ENCODE measurements around the gene ZNF208. TPM values are rescaled to one million over a fixed set of nuclear protein-coding genes. Genes with fewer than 3 reads are reported as not detected.

The ZNF208 gene
- total and polyA plus RNA-seq, 2 of the 8 experiments (the other 6 are each of a cell fraction or from before 2014, with no cell fraction given): not detected

- Histone ChIP-seq H3K36me3 (ENCODE audit: control insufficient read depth in 2 of 4, insufficient read depth in 4 of 4, low read length in 3 of 4) (no peaks in the 10 kb centered on the region), H3K79me1 (ENCODE audit: low read depth, low read length) (no peaks in the 10 kb centered on the region), H3K18ac (ENCODE audit: extremely low read depth, low read length) (no peak overlapping the region), H4K91ac (replicated peaks; ENCODE audit: insufficient read length, low read length) (no peak overlapping the region), H2BK12ac (ENCODE audit: low read depth, low read length) (no peak overlapping the region), H3K4ac (replicated peaks; ENCODE audit: insufficient read length, low read depth, low read length) (no peak overlapping the region), H3K79me2 (ENCODE audit: control insufficient read depth in 1 of 2, insufficient read depth in 2 of 2, low read length in 2 of 2) (no peaks in the 10 kb centered on the region), H3K9me3 (ENCODE audit: insufficient read depth in 2 of 2, low read depth in 1 of 2, low read length in 1 of 2) (peaks cover 63 to 86% of the 10 kb centered on the region in 2 experiments), H3K14ac (ENCODE audit: insufficient read length) (no peak overlapping the region), H3K4me2 (ENCODE audit: insufficient read depth in 1 of 2, low read depth in 2 of 2, low read length in 2 of 2) (no peak overlapping the region), H3K27ac (ENCODE audit: low read depth, low read length) (no peak overlapping the region), H3K9ac (replicated peaks in 1 of 4; ENCODE audit: extremely low read depth in 1 of 4, low read depth in 3 of 4, low read length in 3 of 4) (no peak overlapping the region), H4K20me1 (replicated peaks in 1 of 2; ENCODE audit: control insufficient read depth in 1 of 2, insufficient read depth in 2 of 2, low read length in 2 of 2) (no peaks in the 10 kb centered on the region), H4K5ac (ENCODE audit: insufficient read length, low read depth, low read length) (no peak overlapping the region), H2BK5ac (ENCODE audit: low read depth, low read length) (no peak overlapping the region), H2AK5ac (ENCODE audit: low read depth, low read length) (no peak overlapping the region), H2AFZ (ENCODE audit: low read length) (no peak overlapping the region), H3K23ac (ENCODE audit: insufficient read length) (no peak overlapping the region), H3K27me3 (replicated peaks in 1 of 4; ENCODE audit: control insufficient read depth in 3 of 4, extremely low read depth in 1 of 4, insufficient read depth in 3 of 4, low read length in 3 of 4) (no peaks in the 10 kb centered on the region), H3K23me2 (ENCODE audit: low read depth, low read length) (no peaks in the 10 kb centered on the region), H3K4me1 (replicated peaks in 1 of 4; ENCODE audit: control insufficient read depth in 3 of 4, insufficient read depth in 4 of 4, low read length in 3 of 4) (no peaks in the 10 kb centered on the region), H3K56ac (replicated peaks; ENCODE audit: insufficient read length, low read depth, low read length) (no peak overlapping the region), H2BK120ac (replicated peaks; ENCODE audit: low read depth, low read length) (no peak overlapping the region), H2BK15ac (ENCODE audit: low read length) (no peak overlapping the region), H2BK20ac (ENCODE audit: low read length) (no peak overlapping the region), H4K8ac (ENCODE audit: extremely low read depth, insufficient read depth, low read length) (no peak overlapping the region), H3K4me3 (ENCODE audit: extremely low read depth in 1 of 4, insufficient read depth in 2 of 4, low read depth in 3 of 4, low read length in 4 of 4) (no peak overlapping the region)
- ChIA-PET CTCF (ENCODE audit: partially characterized antibody) (no interaction called here), POLR2A (ENCODE audit: partially characterized antibody) (no interaction called here)
- 72% methylated on average over 1 of the region's 1 CpG; no CpG with 5 or more reads in 1 of the 2 experiments for WGBS, 2 experiments (ENCODE audit: extremely low coverage in 1 of 2, insufficient coverage in 1 of 2, insufficient read length in 1 of 2, insufficient replicate concordance in 2 of 2, low coverage in 1 of 2, low lambda C conversion rate in 2 of 2, missing lambda C conversion rate in 1 of 2)
- FAIRE-seq (no peak), DNase-seq (ENCODE audit: low read depth in 1 of 2, low spot score in 2 of 2) (no peak)
- no peak for TF ChIP-seq CREB1 (IDR thresholded peaks at IDR 0.05)
- no peak for TF ChIP-seq E2F6 (IDR thresholded peaks at IDR 0.05)
Observed at GRCh38 chr19:21902571-21902970, 108.2 kb downstream of the ZNF208 start.

Measured in H1 (cell line).